Embryonic facial prominence (tissue), 1 donor: ENCODE results near the gene UGT1A8.
"Not testable (repeated sequence)": the region's sequence is repeated elsewhere in the genome, so short reads cannot be mapped to it uniquely, and the experiment has no call there.

ENCODE experiments used
- DNase-seq: peaks from one replicate; pipeline ENCODE4 v3.0.0-alpha.2; 2016; ENCODE audit errors: extremely low spot score

The UGT1A8 gene

DNA sequence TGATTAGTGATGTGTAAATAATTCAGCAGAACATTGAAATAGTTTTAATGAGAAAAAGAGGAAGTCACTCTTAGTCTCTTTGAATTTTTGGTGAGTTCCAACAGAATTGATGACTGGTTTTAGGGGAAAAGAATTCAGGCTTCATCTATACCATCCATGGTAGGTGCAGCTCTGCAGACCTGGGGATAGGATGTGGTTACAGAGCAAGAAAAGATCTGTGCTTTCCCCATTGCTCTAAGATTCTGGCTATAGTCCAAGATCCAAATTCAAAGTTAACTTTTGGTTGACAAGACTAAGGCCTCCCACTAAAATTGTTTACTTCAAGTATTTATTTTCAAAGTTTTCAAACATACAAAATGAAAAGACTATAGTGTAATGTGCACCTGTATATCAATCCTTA, 22.4 kb downstream of the UGT1A8 start:
- no peak for DNase-seq

DNA sequence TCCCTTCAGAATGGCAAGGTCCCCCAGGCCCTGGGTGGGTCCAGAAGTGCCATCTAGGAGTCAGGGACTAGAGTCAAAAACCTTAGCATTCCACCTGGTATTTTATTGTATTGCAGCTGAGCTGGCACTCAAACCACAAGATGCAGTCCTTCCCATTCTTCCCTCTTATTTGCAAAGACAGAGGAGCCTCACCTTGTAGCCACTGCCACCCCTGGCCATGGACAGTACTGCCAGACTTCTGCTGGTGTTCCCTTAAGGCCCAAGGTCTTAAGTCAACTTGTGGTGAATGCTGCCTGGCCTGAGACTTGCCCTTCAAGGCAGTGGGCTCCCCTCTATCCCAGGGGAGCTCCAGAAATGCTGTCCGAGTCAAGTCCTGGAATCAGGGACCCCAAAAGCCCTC, 25.7 kb downstream of the UGT1A8 start:
- DNase-seq: no peak

DNA sequence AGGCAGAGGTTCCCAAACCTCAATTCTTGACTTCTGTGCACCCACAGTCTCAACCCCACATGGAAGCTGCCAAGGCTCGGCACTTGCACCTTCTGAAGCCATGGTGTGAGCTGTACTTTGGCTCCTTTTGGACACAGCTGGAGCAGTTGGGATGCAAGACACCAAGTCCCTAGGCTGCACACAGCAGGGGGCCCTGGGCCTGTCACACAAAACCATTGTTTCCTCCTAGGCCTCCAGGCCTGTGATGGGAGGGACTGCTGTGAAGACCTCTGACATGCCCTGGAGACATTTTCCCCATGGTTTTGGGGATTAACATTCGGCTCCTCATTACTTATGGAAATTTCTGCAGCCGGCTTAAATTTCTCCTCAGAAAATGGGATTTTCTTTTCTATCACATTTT, 28.6 kb downstream of the UGT1A8 start:
- not testable (repeated sequence) for DNase-seq

DNA sequence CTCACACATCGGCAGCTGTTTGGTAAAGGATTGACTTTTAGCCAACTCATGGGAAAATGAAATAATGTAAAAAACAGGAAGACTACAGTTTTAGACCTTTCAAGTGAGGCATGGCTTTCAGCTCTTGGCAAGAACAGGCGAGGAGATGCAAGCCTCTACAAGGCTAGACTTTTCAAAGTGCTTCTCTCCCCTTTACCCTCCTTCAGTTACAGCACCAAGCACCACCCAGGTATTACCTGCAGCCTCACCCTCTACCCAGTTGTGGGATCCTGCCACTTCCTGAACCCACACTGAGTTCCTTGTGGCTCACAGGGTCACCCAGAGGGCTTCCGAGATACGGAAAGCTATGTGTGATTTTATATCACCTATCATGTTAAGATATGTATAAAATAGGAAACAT, 33.5 kb downstream of the UGT1A8 start:
- no peak for DNase-seq

DNA sequence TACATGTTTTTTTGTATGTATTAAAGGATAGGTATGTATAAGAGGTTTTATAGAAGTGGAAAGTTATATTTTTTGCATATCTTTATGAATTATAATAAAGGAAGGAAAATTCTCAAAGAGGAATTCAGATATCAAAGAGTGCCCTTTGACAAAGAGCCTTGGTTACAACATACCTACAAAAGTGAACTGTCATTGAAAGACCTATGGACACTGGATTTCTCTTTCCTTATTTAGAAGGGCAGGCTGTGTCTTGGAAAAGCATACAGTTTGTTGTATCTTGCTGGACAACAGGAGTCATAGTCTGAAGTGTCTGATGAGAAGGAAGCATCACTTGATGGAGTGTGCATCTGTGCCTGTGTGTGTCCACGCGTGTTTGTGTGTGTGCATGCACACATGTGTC, 34.0 kb downstream of the UGT1A8 start:
- DNase-seq: no peak

DNA sequence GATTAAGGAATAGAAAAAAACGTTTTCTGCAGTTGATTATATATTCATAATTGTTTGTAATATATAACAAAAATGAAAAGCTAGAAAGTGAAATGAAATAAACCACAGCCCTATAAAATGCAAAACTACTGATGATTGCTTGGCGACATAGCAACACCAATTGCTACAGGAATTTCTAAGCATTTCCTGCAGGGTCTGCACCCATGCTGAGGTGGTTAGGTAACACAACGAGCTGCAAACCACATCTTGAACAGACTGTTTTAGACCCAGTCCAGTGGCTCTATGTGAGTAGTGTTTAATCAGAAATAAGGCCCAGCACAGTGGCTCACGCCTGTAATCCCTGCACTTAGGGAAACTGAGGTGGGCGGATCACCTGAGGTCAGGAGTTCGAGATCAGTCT, 37.1 kb downstream of the UGT1A8 start:
- no peak for DNase-seq

DNA sequence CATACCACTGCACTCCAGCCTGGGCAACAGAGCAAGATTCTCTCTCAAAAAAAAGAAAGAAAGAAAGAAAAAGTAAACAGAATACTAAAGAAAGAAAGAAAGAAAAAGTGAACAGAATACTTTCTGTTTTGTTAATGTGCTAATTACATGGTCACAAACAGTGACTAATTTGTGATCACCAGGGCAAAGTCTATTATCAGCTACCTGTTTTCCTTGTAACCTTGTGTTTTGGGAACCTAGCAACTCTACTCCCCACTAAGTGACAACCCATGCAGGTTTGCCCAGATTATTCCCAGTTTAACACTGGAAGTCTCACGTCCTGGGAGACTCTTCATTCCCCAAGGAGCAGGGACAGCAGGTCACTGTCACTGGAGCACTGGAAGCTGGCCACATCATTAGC, 37.6 kb downstream of the UGT1A8 start:
- no peak for DNase-seq

DNA sequence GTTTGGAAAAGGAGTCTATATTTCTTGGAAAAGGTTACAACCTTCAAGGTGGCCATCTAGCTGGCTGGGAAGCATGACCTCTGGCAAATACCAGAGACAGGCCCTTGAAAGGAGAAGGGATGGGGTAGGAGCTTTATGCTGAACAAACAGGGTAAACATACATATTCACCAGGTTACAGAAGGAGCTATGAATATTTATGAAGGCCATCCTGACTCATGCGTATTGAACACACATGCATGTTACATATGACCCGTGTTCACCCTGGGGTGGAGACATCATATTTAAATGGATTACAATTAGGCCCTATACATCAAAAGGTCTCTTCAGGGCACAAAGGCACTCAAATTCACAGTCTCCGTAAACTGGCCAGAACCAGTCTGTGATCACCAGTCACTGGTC, 38.5 kb downstream of the UGT1A8 start:
- DNase-seq: not testable (repeated sequence)

DNA sequence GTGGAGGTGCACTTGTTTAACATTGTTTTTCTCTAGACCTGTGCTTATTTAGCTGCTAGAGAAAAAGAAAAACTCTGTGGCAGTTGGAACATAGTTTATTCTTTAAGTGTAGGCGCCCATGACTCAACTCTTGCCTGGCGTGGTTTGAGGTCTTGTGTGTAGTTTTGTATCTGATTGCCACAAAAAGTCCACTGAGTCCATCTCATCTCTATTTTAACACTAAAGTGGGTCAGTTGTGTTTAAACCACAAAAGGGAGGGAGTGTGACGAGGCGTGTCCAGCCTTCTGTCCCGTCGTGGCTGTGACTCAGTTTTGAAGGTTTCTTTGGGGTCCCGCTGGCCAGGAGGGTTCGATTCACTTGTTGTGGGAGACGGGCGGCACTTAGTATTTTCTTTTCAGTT, 39.0 kb downstream of the UGT1A8 start:
- DNase-seq: no peak

DNA sequence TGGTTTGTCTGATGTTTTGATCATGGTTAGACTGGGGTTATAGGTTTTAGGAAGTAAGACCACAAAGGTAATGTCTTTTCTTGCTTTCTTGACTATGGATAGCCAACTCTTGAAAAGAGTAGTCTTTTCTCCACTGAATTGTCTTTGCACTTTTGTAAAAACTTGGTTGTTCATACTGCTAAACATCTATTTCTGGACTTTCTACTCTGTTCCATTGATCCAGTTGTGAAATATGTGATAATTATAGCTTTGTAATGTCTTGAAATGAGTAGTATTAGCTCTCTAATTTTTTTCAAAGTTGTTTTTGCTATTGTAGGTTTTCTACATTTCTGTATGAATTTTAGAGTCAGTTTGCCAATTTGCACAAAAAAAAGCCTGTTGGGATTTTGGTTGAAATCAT, 41.2 kb downstream of the UGT1A8 start:
- DNase-seq: no peak

DNA sequence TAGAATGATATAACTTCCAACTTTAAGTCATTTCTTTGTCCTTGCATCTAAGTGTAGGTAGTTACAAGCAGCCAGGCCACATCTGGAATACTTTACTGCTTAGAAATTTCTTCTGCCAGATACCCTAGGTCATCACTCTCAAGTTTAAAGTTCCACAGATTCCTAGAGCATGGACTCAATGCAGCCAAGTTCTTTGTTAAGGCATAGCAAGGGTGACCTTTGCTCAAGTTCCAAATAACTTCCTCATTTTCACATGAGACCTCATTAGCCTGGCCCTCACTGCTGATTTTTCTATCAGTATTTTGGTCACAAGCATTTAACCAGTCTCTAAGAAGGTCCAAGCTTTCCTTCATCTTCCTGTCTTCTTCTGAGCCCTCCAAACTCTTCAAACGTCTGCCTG, 46.5 kb downstream of the UGT1A8 start:
- no peak for DNase-seq

DNA sequence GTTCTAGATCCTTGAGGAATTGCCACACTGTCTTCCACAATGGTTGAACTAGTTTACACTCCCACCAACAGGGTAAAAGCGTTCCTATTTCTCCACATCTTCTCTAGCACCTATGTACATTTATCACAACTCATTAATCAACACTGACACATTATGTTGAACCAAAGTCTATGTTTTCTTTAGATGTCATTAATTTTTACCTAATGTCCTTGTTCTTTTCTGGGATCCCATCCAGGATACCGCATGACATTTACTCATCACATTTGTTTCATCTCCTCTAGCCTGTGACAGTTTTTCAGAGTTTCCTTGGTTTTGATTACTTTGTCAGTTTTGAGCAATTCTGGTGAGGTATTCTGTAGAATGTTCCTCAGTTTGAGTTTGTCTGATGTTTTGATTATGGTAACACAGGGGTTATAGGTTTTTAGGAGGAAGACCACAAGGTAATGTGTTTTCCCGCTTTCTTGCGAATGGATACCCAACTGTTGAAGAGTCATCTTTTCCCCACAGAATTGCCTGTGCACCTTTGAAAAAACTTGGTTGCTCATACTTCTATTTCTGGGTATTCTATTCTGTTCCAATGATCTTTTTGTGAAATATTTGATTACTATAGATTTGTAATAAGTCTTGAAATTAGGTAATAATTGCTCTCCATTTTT, 51.3 kb downstream of the UGT1A8 start:
- DNase-seq: no peak

DNA sequence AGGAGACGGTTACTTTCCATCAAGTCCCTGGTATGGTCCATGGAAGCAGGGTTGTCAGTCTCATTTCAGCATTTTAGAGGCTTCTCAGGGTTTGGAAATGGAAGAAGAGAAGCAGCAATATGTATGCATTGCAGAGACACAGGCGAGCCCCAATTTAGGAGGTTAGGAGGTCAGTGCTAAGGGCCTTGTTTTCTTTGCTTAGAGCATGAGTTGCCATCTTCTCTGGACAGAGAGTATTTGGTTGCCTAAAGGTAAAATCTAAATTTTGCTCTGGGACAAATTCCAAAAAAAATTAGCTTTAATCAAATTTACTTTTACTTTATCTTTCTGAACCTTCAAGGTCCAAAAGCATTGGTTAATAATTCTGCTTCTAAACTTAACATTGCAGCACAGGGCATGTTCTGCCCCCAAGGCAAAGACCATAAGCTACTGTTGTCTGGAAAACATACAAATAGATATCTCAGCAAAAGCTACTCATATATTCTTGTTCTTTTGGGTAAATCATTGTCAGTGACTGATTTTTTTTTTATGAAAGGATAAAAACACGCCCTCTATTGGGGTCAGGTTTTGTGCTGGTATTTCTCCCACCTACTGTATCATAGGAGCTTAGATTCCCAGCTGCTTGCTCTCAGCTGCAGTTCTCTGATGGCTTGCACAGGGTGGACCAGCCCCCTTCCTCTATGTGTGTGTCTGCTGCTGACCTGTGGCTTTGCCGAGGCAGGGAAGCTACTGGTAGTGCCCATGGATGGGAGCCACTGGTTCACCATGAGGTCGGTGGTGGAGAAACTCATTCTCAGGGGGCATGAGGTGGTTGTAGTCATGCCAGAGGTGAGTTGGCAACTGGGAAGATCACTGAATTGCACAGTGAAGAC, 54.1 kb downstream of the UGT1A8 start, which contains the start of gene UGT1A9:
TSS of gene UGT1A9 (plus strand) at position 609 of the 872 bp plus-strand sequence. CDS start at position 646, 37 bp downstream.
- DNase-seq: no peak

DNA sequence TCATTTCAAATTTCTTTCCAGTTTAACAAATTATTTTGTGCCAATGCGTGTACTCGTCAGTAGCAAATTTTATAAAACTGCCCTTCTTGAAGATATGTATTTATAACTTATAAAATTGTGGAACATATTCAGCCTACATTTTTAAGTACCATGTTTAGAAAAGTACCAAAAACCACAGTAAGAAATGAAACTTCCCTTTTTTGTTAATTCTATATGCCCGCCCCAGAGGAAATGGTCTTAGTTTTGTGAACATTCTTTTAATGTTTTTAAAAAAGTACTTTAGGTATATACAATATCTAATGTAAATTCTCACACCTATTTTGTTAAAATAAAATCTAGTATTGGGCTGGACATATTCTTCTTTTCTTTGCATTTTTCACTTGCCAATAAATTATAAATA, 55.5 kb downstream of the UGT1A8 start:
- DNase-seq: no peak

DNA sequence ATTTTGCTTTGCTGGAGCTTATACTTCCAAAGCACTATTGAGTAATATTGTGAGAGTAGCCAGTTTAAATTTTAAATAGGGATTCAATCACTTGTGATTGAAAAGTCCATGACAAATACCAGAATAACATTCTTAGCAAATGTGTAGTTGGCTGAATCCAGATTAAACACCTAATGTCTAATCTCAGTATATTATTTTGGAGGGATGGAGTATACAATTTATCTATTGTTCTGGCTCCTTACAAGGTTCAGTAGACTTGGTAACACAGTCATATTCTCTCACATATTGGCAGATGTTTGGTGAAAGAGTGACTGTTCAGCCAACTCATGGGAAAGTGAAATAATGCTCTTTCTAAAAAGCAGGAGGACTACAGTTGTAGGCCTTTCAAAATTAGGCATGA, 56.5 kb downstream of the UGT1A8 start:
- DNase-seq: no peak

DNA sequence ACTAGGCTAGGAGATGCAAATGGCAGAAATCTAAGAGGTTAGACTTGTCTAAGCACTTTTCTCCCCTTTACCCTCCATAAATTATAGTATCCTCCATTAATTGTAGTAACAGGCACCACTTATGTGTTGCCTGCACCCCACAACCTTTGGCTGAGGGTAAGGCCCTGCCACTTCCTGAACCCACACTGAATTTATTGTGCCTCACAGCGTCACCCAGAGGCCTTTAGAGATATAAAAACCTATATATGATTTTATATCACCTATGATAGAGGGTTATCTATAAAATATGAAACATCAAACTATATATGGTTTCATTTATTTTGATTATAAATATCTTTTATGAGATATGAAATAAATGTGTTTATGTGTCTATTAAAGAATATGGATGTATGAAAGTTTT, 56.9 kb downstream of the UGT1A8 start:
- no peak for DNase-seq

DNA sequence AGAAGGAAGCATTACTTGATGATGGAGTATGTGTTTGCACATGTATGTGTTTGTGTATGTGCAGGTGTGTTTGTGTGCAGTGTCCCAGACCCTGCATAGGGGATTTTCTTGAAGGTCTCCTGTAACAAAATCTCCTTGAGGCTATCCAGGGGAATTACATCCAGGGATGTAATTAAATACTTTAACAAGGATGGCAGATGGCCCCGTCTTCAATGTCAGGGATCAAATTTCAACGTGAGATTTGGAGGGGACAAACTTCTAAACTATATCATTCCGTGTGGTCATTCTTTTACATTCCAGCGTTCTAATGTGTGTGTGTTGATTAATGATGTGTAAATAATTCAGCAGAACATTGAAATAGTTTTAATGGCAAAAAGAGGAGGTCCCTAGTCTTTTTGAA, 57.6 kb downstream of the UGT1A8 start:
- DNase-seq: no peak

DNA sequence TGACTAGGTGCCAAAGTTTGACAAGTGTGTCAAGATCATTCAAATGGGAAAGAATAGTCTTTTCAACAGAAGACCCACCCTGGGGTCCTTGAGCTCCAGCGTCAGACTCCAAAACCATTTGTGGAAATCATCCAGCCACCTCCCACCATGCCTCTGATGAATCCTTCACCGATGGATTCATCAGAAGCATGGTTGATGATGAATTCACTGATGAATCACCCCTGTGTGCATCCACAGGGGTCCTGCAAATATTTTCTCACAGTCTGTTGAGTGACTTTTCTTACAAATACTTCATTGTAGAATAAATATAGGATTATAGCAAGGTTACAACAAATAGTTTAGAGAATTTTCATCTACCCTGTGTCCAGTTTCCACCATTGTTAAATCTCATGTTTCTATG, 58.6 kb downstream of the UGT1A8 start:
- DNase-seq: no peak

DNA sequence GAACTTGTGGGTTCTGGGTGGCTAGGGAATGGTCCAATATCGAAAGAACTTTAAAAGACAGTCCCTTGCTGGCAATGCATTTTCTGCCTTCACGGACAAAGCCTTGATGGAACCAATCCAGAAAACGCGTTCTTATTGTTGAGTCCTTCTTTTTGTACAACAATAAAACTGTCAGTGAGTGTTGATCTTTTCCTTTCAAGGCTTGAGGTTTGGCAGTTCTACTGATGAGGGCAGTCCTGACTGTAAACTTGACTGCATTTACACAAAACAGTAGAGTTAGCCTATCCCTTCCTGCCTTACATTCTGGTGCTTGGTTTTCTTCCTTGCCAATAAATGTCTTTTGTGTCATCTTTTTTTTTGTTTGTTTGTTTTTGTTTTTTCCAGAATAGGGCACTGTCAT, 61.8 kb downstream of the UGT1A8 start:
- DNase-seq: no peak

DNA sequence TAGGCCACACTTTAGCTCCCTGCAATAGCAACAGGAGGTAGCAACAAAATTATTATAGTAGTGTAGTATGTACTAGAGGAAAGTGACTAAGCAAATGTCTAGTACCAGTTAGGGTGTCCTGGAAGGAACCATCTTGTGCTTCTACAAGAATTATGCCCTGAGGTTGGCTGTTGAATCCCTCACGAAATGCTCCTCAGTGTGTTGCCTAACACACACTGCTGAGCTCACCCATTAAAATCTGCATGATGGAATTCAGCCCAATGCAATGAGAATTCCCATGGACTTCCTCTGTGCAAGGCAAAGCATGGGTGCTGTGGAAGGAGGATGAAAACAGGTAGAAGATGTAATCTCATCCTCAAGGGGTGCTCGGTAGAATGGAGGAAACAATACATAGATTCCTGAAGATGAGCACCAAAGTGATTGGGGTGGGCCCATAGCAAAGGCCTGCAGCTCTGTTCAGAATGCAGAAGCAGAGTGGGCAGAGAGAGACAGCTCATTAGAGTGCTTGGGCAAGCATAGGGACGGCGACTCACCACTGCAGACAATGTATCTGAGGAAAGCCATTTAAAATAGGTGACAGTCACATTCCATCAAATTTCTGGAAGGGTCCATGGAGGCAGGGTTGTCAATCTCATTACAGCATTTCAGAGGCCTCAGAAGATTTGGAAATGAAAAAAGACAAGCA, 63.1 kb downstream of the UGT1A8 start:
- no peak for DNase-seq

DNA sequence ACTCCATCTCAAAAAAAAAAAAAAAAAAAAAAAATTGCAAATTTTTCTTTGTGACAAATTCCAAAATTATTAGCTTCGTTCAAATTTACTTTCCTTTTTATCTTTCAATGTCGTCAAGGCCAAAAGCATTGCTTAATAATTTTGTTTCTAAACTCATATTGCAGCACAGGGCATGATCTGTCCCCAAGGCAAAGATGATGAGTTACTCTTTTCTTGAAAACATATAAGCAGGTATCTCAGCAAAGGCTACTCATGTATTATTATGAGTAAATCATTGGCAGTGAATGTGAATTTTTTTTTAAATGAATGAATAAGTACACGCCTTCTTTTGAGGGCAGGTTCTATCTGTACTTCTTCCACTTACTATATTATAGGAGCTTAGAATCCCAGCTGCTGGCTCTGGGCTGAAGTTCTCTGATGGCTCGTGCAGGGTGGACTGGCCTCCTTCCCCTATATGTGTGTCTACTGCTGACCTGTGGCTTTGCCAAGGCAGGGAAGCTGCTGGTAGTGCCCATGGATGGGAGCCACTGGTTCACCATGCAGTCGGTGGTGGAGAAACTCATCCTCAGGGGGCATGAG, 64.2 kb downstream of the UGT1A8 start, which contains the start of gene UGT1A7:
TSS of gene UGT1A7 (plus strand) at position 381 of the 579 bp plus-strand sequence. CDS start at position 418, 37 bp downstream.
- no peak for DNase-seq

DNA sequence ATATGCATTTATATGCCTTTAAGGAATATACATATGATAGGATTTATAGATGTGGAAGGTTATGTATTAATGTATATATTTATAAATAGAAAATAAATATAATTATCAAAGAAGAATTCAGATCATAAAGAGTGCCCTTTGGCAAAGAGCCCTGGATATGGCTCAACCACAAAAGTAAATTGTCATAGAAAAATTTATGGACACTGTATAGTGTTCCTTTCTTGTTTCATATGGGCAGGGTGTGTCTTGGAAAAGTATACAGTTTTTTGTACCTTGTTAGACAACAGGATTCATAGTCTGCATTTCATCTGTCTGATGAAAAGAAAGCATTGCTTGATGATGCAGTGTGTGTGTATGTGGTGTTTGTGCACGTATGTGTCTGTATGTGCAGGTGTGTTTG, 67.2 kb downstream of the UGT1A8 start:
- no peak for DNase-seq
